Stimulated activated CD4-positive, alpha-beta T cell treated with anti-CD3 and anti-CD28 coated beads, Interleukin-15, amount 100 ng/mL, for 24 hours (primary cell): ENCODE data around the gene ZBTB7B.
"Not testable (repeated sequence)": the region's sequence is repeated elsewhere in the genome, so short reads cannot be mapped to it uniquely, and the experiment has no call there.

Experiments
- DNase-seq: peaks from one replicate; pipeline ENCODE4 v3.0.0-alpha.2; 2020

The ZBTB7B gene

DNA sequence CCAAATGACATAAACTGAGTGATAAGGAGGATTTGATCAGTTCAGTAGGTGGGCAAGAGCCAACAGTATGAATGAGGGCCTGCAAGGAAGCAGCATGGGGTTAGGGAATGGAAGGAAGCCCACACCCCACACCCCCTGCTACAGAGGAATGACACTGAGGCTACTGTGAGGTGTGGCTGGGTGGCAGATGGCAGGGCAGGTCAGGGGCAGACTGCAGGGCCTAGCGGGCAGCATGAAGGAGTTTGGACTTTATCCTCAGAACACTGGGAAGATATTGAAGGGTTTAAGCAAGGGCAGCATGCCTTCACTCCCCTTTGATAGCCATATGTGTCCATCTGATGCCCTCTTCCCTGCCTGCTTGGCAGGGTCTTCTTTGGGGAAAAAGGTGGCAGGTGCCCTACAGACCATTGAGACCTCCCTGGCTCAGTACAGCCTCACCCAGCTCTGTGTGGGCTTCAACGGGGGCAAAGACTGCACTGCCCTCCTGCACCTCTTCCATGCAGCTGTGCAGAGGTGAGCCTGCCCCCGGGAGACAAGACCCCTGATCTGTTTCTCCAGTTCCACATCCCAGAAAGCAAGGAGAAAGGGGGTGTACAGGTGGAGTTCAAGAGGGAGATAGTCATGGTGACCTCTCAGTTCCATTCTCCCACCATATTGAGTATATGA lies 13.3 kb upstream of the ZBTB7B start:
- DNase-seq: no peak

DNA sequence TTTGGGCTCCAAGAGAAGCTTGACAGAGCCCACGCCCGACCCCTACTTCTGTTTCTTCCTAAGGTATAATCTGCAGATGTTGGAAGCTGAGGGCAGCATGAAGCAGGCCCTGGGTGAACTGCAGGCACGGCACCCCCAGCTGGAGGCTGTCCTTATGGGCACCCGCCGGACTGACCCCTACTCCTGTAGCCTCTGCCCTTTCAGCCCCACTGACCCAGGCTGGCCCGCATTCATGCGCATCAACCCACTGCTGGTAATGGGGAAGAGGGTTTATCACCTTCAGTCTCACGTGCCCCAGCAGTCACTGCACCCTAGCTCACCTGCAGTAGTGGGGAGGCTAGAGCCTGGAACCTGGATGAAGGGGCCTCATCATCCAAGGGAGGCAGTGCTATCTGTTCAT lies 12.3 kb upstream of the ZBTB7B start:
- DNase-seq: no peak

DNA sequence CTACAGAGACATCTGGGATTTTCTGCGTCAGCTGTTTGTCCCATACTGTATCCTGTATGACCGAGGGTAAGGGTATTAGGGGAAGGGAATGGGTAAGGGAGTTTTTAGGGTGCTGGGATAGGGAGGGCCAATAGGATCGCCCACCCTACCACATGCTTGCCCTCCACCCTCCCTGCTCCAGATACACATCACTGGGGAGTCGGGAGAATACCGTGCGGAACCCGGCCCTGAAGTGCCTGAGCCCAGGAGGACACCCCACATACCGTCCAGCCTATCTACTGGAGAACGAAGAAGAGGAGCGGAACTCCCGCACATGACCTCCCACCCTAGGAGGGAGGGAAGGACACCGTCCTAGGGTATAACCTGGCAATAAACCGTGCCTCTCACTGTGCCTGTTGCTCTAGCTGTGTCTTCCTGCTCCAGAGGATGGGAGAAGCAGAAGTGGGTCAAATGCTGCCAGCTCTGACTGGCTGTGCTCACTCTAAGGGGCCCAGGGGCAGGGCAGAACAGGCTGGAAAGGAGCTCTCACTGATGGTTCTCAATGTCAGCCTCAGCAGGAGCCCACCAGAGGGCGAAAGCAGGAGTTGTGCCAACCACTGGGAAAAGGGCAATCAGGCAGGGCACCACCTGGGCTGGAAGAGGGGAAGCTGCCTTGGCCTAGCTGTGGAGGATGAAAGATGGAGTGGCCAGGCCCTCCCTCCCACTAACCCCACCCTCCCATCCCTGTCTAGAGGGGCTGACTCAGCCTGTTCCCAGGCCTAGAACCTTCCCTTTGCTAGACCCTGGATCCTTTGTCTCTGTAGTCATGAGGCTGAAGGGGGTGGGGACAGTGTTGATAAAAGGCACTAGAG lies 9.7 kb upstream of the ZBTB7B start:
- DNase-seq: no peak

DNA sequence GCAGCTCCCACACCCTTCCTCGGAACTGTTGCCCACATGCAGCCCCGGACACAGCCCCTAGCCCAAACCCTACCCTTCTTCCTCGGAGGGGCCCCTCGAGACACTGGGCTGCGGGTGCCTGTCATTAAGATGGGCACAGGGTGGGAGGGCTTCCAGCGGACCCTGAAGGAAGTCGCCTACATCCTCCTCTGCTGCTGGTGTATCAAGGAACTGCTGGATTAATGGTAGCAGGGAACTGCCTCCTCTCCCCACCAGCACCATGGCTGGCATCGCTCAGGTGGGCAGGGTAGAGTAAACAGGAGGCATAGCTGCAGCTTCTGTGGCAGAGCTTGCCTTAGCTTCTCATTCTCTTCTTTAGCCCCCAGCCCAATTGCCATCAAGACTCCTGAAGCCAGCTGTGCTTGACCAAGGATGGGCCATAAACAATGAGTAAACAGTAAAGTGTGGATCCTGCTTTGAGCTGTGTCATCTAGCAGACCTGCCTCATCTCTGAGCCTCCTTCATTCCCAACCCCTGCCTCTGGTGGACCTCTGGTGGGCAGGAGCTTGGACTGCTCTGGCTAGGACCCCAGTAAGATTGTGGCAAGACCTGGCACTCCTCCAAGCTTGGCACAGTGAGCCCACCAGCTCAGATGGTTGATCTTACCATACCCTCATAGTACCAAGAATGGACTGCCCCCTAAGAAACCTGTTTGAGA lies 8.9 kb upstream of the ZBTB7B start, which contains the start of gene LENEP:
LENEP (plus strand) TSS at position 15 of the 697 bp plus-strand sequence; CDS start at position 37, 22 bp downstream.
- DNase-seq: no peak

DNA sequence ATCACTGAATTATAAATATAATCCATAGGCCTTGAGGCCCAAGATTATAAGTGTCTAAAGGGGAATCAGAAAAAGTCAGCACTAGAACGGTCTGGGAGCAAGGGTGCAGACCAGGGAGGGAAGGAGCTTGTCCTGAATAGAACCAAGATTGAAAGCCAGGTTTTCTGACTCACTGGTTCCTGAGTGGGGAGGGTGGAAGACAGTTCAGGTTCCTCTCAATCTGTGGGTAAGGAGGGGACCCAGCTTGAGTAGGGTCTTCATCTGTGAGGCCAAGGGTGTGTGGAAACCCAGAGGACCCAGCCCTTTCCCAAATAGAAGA lies 8.4 kb upstream of the ZBTB7B start:
- DNase-seq: no peak

DNA sequence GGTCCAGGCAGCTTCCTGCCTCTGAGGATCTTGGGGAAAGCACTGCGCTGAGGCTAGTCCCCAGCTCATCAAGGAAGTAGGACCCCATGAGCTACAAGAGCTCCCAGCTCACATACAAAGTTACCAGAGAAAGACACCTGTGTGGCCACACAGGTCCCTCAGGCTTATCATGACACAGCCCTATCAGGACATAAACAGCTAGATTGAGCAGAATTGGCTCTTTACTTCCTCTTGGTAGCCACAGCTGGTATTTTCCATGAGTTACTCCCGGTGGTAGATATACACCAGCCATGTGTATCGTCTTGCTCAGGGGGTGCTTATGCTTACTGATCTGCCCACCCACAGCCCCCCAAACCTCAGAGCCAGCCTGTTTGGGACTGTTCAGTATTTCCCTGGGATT lies 8.0 kb upstream of the ZBTB7B start:
- DNase-seq: no peak

DNA sequence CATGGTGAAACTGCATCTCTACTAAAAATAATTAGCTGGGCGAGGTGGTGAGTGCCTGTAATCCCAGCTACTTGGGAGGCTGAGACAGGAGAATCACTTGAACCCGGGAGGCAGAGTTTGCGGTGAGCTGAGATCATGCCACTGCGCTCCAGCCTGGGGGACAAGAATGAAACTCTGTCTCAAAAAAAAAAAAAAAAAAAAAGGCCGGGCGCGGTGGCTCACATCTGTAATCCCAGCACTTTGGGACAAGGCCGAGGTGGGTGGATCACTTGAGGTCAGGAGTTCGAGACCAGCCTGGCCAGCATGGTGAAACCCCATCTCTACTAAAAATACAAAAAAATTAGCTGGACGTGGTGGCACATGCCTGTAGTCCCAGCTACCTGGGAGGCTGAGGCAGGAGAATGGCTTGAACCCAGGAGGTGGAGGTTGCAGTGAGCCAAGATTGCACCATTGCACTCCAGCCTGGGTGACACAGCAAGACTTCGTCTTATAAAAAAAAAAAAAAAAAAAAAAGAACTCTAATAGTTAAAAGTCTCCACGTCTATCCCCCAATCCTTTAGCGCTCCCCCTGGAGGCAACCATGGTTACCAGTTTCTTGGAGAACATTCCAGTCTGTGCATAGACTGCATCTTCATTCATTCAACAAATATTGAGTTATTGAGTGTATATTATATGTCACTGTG lies 7.2 kb upstream of the ZBTB7B start:
- not testable (repeated sequence) for DNase-seq

DNA sequence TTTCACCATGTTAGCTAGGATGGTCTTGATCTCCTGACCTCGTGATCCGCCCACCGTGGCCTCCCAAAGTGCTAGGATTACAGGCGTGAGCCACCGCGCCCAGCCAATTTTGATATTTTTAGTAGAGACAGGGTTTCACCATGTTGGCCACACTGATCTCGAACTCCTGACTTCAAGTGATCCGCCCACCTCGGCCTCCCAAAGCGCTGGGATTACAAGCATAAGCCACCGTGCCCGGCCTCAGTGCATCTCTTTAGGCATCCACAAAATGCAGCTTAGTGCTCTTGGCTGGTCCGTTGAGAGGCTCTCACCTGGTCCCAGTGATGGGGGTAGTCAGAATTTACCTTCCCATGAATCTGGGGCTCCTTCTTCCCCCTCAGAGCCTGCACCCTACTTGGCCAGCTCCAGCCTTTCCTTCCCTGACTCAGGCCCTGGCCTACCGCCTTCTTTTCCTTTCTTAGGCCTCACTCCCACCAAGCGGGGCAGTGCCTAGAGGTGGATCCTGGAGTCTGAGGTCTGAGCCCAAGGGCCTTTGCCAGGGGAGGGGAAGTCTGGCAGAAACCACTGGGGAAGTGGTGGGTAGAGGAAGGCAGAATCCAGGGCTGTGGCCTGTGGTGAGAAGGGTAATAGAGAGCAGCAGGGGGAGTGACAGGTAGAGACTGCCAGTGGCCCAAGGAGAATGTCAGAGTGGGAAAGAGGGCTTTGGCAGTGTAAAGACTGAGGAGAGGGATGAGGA lies 5.5 kb upstream of the ZBTB7B start:
- no peak for DNase-seq

DNA sequence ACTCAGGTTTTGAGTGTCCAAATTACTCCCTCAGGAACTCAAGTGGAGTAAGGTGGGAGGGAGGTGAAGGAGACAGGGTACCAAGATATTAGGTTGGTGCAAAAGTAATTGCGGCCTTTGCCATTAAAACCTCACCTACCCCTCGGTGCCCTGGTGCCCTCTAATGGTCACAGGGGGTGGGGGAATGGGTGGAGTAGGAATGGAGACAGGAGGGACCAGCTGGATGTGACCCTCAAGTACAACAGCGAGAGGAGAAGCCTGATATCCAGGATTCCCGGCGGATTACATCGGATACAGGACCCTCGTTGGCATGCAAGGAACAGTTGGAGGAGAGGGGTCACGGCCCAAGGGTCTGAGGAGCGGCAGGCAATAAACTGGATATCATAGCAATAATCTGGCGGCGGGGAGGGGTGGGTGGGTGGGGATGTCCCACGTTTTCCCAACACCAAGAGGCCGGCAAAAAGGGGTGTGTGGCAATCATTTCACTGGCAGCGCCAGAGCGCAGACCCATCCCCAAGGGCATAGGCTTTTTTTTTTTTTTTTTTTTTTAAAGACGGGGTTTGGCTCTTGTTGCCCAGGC lies 4.3 kb upstream of the ZBTB7B start:
- DNase-seq: no peak

DNA sequence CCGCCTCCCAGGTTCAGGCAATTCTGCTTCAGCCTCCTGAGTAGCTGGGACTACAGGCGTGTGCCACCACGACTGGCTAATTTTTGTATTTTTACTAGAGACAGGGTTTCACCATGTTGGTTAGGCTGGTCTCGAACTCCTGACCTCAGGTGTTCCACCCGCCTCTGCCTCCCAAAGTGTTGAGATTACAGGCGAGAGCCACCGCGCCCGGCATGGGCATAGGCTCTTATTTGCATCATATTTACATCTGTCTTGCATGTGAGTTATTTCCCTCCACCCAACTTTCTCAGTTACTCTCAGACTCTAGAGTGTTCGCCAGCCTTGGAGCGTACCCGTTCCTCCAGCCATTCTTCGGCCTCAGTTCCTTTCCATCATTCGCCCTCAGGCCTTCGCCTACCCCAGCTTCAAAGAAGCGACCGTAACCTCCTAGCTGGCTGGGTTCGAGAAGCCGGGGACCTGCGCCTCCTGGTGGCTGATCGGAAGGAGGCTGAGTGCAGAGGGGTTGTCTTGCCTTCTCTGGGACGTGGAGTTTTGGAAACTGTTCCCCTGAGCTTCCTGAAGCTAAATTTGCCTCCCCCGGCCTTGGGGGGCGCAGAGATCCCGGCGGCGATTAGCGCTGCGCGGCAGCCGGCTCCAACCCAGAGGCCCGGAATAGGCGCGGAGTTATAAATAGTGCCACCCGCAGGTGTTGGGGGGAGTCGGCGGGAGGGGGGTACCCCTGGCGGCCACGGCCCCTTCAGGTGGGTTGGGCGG lies 3.6 kb upstream of the ZBTB7B start:
- DNase-seq: peak; percentile 88

DNA sequence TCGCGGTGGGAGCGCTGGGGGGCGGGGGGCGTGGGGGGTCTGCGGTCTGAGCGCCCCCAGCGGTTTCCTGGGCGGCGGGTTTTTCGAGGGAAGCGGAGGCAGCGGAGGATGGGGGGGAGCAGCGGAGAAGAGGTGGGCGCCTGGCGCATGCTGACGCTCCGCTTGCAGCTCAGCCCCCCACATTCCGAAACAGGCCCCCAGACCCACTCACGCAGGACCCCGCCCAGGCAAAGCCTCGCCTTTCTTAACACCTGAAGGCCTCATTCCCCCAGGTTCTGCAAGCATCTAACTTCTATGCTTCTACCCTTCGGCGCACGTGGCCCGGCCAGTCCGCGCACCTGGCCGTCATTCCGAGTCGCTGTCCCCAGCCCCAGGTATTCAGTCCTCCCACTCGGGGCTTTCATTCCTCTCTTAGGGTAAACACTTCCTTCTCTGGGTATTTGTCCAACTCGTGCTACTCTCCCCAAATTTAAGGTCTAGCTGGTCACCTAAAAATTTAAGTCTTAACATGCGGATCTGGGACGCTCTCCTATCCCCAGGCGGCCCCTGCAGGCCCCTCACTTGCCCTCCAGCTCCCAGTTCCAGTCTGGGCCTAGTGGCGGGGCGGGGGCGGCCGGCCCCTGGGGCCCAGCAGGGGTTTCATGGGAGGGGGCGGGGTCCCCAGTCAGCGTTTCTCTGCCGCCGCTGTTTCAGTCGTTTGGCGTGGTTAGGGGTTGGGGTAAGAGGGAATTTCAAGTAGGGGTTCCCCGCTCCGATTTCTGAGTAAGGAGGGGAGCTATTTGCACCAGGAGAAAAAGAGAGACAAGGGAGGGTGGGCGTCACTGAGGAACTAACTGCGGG lies 2.8 kb upstream of the ZBTB7B start:
- peak; percentile 85 for DNase-seq

DNA sequence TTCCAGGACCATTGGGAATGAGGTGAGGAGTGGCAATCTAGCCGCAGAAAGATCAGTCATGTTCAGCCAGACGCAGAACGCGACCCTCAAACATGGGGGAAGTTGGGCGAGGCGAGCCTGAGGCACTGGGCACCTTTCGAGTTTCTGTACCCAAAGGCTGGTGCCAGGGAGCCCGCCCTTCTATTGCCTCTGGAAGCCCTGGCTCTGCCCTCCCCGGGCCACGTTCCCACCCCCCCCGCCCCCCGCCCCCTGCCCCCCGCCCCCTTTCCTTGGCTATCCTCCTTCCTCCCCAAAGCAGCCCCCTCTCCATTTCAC lies 2.2 kb upstream of the ZBTB7B start:
- DNase-seq: peak; percentile 63

DNA sequence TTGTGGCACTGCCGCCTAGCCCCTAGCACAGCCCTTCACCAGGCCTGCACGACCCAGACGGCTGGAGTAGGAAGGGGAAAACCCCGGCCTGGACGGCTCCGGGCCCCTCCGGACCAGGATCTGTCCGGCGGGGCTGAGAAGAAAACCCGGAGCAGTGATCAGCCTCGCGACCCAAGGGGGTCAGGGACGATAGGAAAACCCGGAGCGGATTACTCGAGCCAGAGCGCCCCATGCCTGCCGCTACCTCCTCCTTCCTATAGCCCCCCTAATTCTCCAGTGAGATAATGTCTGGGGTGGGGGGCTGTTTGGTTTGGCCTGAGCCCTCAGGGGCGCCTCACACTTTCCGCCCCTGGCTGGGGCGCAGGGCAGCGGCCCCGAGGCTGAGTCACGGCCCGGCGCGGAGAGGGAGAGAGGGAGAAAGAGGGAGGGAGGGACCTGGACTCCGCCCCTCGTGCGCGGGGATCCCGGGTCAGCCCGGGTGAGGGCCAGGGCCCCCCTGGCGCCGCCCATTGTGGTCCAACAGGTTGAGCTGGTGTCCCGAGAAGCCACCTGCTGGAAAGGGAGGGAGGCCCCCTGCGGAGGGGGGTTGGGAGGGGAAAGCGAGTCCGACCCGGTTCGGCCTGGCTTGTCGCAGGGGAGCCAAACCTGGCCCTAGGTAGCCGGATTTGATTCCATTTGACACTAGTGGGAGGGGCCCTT lies 1.7 kb upstream of the ZBTB7B start:
- peak; percentile 94 for DNase-seq

DNA sequence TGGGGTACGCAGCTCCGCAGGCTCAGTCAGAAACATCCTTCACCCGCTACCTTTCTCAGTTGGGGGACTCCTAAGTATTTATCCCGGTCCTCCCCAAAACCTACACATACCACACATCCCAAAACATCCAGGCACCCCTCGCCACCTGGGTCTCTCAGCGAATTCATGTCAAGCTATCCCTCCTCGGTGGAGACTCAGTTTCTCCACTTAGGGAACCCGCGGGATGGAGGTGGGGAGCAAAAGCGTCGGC lies 1.3 kb upstream of the ZBTB7B start:
- DNase-seq: no peak

DNA sequence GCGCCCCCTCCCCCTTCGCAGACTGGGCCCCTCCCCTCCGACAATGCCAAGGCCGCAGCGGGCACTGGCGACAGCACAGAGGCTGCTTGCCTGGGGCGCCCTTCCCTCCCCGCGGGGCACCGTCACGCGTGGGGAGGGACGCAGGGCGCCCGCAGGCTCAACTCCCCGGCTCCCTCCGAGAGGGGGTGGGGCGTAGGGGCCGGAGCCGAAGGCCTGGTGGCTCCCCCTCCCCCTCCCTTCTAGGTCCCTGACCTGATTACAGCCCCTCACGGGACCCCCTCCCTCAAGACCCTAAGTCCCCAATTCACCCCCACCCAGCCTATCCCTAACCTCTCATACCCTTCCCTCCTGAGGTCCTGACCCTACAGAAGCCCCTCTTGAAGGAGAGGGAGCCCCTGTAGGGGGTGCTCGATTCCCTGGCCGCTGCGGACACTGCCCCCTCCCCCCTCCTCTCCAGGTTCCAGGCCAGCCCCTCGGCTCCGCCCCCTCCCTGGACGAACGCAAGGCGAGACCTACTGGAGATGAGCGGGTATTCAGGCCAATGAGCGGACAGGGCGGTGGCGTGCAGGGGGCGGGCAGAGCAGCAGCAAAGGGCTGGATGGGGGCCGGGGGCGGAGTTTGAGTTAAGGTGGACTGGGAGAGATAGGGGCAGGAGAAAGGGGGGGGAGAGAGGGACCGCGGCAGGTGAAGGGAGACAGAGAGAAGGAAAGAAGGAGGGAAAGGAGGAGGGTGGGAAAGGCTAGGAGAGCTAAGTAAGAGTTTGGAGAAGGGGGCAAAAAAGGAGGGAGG lies 733 bp upstream of the ZBTB7B start:
- peak; percentile 100 for DNase-seq

DNA sequence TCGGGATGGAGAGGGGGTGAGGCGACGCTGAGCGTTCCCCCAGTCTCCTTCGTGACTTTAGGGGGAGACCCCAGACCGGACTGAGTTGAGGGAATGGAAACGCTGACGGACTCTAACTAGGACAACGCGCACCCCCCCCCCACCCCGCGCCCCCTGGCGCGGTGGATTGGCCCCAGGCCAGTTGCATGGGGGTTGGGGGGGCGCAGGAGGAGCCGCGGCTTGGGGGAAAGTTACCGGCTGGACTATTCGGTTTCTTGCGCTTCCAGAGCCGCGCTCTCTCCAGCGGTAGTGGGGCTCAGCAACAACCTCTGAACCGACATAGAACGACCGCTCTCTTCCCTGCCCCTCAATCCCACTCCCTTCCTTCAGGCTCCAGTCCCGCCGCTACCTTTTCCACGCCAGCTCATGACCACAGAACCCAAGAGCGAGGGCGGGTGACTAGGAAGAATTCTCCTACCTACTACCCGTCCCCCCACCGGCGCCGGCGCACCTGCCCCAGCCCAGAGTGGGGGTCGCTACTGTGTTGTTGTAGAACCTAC lies 694 bp downstream of the ZBTB7B start:
- DNase-seq: no peak

DNA sequence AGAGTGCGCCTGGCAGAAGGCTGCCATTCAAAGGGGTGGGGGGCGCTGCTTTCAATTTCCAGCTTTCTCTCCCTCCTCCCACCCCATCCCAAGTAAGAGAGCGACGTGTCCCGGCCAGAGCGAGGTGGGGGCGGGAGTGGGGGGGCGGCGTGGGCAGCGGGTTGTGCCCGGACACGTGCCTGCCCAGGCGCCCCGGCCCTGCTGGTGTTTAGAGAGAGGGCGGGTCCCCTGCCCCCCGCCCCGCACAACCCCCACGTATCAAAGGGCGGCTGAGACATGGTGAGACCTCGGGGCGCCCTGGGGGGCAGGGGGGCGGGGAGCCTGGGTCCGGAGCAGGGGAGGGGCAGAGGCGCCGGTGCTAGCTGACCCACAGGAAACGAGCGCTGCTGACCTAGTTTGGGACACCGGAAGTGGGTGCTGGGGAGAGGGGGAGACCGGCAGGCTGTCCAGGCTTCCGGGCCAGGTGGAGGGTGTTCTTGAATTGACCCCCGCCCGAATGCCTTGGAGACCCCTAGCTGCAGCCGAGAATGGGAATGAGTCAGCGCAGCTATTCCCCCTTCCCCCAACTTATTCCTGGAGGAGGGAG lies 1.3 kb downstream of the ZBTB7B start:
- no peak for DNase-seq

DNA sequence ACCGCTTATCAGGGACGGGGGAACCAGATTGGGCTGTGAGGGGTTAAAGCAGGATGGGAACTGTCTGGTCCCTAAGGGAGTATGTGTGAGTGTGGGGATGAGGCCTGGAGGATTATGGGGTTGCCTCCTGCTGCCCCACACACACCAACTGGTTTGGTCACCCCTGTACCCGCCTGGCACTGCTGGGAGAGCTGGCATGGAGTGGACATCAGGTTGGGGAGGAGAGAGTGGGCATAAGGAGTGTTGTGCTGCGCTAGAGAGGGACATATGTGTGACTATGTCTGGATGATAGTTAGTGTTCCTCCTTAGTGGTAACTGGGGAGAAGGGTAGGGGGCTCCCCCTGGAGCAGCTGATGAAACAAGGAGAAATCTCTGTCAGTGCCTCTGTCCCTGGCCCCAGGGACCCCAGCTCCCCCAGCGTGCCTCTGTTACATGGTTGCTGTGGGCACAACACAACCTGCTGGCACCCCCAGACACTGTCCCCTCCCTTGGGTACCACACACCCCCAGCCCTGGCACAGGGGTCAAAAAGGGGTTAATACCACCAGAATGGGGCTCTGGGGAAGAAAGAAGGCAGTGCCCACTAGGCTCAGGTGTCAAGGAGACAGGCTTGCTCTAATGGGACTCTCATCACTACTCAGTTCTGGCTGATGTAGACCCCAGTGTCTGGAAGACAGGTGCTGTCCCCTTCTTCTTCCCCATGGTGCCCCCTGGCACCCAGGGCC lies 1.9 kb downstream of the ZBTB7B start:
- DNase-seq: no peak
